Activated naive CD4-positive, alpha-beta T cell treated with anti-CD3 and anti-CD28 coated beads, Interleukin-2, amount 10 ng/mL, durations not matched to agents 7 days and 5 days (primary cell): ENCODE data around the gene CABP5.

ENCODE experiments used
- CTCF ChIA-PET: fragments of 350-600 bp; sonication (Branson Sonifier 250); formaldehyde crosslinking; loops from one replicate; lab custom pipeline; 2021; ENCODE audit warnings: antibody characterized with exemption; lab: Charles Lee
- DNase-seq: peaks from one replicate; pipeline ENCODE4 v3.0.0-alpha.2; 2020
- H3K27ac Mint-ChIP-seq: one replicate; pipeline ENCODE4 v1.8.0; 2021; ENCODE audit warnings: mild to moderate bottlenecking, moderate library complexity, mixed read lengths
- H3K27me3 Mint-ChIP-seq: one replicate; pipeline ENCODE4 v1.8.0; 2021; ENCODE audit warnings: mild to moderate bottlenecking, mixed read lengths
- H3K36me3 Mint-ChIP-seq: one replicate; pipeline ENCODE4 v1.8.0; 2021; ENCODE audit warnings: mixed read lengths
- H3K4me1 Mint-ChIP-seq: one replicate; pipeline ENCODE4 v1.8.0; 2021; ENCODE audit warnings: mixed read lengths
- H3K4me3 Mint-ChIP-seq: one replicate; pipeline ENCODE4 v1.8.0; 2021; ENCODE audit warnings: mild to moderate bottlenecking, moderate library complexity, mixed read lengths
- H3K9me3 Mint-ChIP-seq: one replicate; pipeline ENCODE4 v1.8.0; 2021; ENCODE audit warnings: mixed read lengths

Gene CABP5

DNA sequence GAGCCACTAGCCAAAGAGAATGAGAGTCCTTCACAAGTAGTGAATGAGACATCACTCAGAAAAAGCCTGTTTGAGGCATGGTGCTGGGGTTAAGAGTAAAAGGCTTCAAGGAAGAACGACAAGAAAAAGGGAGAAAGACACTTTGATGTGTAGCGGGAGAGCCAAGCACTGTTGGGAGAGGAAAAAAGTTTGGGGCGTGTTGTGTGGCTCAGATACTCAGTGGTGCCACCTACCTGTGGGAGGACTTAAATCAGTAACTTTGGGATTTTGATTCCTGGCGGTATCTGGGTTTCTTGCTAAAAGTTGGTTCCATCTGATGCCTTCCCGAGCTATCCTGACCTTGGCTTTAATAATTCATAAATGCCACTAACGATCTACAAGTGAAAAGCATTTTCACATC lies 37.1 kb downstream of the CABP5 start:
- DNase-seq: no peak
- Mint-ChIP-seq H3K4me3 (no peak overlapping the region), H3K27me3 (peaks cover 9% of the 10 kb centered on the region), H3K9me3 (no peaks in the 10 kb centered on the region), H3K4me1 (no peaks in the 10 kb centered on the region), H3K27ac (no peak overlapping the region), H3K36me3 (no peaks in the 10 kb centered on the region)
- CTCF ChIA-PET: no interaction called here

DNA sequence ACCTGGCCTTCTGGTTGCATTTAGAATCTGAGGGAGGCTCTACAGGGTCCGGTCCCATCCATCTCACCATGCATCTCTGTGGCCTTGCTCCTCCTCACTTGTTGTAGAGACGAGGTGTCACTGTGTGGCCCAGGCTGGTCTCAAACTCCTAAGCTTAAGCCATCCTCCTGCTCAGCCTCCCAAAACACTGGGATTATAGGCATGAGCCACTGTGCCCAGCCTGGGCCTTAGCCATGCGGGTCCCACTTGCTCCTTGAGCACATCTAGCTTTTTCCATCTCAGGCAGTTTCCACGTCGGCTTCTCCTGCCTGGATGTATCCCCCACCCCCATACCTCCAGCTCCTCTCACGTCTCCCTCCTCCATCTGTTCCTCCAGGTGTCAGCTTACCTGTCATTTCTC lies 39.6 kb downstream of the CABP5 start:
- Mint-ChIP-seq H3K27me3 (peaks cover 9% of the 10 kb centered on the region), H3K27ac (no peak overlapping the region), H3K4me3 (no peak overlapping the region), H3K9me3 (no peaks in the 10 kb centered on the region), H3K36me3 (no peaks in the 10 kb centered on the region), H3K4me1 (no peaks in the 10 kb centered on the region)
- DNase-seq: no peak
- CTCF ChIA-PET: interaction anchor here (1.0 kb wide), 1 partner anchor 99 kb away, joined by 3 read pairs; no protein-coding TSS in a partner anchor

DNA sequence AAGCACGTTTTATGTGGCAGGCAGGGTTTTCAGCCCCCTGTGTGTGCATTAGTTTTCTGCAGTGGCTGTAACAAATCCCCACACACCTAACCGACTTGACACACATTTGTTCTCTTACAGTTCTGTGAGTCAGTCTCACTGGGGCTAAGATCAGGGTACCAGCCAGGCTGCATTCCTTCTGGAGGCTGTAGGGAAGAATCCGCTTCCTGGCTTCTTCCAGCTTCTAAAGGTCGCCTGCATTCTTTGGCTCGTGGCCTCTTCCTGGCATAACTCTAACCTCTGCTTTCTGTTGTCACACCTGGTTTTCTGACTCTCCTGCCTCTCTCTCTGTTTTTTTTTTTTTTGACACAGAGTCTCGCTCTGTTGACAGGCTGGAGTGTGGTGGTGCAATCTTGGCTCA lies 43.0 kb downstream of the CABP5 start:
- H3K9me3 Mint-ChIP-seq: no peaks in the 10 kb centered on the region
- CTCF ChIA-PET: no interaction called here
- H3K27me3 Mint-ChIP-seq: peaks cover 13% of the 10 kb centered on the region
- no peak for DNase-seq
- H3K4me3 Mint-ChIP-seq: no peak overlapping the region
- H3K4me1 Mint-ChIP-seq: no peaks in the 10 kb centered on the region
- H3K27ac Mint-ChIP-seq: no peak overlapping the region
- H3K36me3 Mint-ChIP-seq: no peaks in the 10 kb centered on the region

DNA sequence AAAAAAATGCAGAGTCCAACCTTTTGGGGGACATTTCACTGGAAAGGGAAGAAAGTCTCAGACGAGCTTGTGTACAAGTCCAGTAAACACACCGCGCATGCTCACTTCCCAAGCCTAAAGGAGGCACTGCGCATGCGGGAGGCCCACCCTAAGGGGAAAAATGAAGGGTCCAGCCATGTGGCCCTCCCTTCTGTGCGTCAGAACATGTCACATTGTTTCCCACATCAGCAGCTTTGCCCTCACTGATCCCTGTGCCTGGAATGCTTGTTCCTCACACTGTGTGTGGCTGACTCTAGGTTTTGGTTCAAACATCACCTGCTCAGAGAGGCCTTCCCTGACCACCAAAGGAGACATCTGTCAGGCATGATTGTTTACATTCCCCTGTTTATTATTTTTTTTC lies 45.1 kb downstream of the CABP5 start:
- no peaks in the 10 kb centered on the region for H3K4me1 Mint-ChIP-seq
- no peak for DNase-seq
- H3K36me3 Mint-ChIP-seq: no peaks in the 10 kb centered on the region
- no peak overlapping the region for H3K4me3 Mint-ChIP-seq
- H3K9me3 Mint-ChIP-seq: no peaks in the 10 kb centered on the region
- CTCF ChIA-PET: no interaction called here
- H3K27ac Mint-ChIP-seq: no peak overlapping the region
- H3K27me3 Mint-ChIP-seq: peaks cover 7% of the 10 kb centered on the region

DNA sequence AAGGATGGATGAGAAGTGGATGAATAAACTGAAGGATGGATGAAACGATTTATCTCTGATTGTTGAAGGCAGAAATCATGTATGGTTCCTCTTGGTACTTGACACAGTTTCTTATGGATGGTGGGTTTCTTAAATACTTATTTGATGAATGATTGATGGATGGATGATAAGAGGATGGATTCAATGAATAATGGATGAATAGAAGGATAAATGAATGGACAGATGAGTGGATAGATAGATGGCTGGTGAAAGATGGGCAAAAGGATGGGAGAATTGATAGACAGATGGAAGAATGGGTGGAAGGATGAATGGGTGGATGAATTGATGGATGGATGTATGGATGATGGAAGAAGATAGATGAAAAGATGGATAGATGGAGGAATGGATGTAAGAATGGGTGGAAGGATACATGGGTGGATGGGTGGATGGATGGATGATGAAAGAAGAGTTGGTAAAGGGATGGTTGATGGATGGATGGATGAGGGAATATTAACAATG lies 47.6 kb downstream of the CABP5 start:
- no peaks in the 10 kb centered on the region for H3K36me3 Mint-ChIP-seq
- H3K27me3 Mint-ChIP-seq: peaks cover 15% of the 10 kb centered on the region
- no peak overlapping the region for H3K4me3 Mint-ChIP-seq
- H3K27ac Mint-ChIP-seq: no peak overlapping the region
- no peaks in the 10 kb centered on the region for H3K4me1 Mint-ChIP-seq
- no peaks in the 10 kb centered on the region for H3K9me3 Mint-ChIP-seq
- no peak for DNase-seq
- CTCF ChIA-PET: no interaction called here

GRCh38 chr19:47994209-47994802 lies 49.6 kb downstream of the CABP5 start, which contains the start of gene ELSPBP1:
Gene ELSPBP1, plus strand, starts transcription at chr19:47994632. Its CDS starts 14,036 bp downstream, at chr19:48008668.
- no peak within 1 kb of the TSS for H3K27ac Mint-ChIP-seq
- H3K4me3 Mint-ChIP-seq: no peak within 1 kb of the TSS
- CTCF ChIA-PET: no interaction called here
- no peak for DNase-seq
- no peaks in the 10 kb centered on the region for H3K9me3 Mint-ChIP-seq
- peaks cover 20% of the 10 kb centered on the region for H3K27me3 Mint-ChIP-seq
- H3K4me1 Mint-ChIP-seq: no peaks in the 10 kb centered on the region
- no peaks in the 10 kb centered on the region for H3K36me3 Mint-ChIP-seq

DNA sequence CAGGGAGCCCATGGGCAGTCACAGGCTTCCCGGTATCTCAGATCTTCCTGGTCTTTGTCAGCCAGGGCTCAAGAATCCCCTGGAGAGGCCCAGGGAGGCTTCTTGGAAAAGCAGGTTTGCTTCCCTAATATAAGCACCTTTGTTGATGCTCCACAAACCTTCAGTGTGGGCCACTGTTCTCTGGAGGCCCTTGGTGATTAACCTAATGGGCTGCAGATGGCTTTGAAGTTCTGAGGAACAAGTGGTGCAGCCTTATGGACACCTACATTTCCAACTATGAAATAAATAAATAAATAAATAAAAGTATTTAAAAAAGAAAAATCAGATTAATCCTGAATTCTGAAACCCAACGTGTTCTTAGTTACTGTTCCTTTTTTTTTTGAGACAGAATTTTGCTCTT lies 51.8 kb downstream of the CABP5 start, which contains the start of gene BSPH1:
TSS of gene BSPH1 (minus strand) at position 101 of the 400 bp plus-strand sequence. CDS start at position 12, 89 bp downstream.
- H3K27me3 Mint-ChIP-seq: peaks cover 22% of the 10 kb centered on the region
- no peaks in the 10 kb centered on the region for H3K36me3 Mint-ChIP-seq
- no peak within 1 kb of the TSS for H3K4me3 Mint-ChIP-seq
- H3K27ac Mint-ChIP-seq: no peak within 1 kb of the TSS
- no peak for DNase-seq
- H3K9me3 Mint-ChIP-seq: no peaks in the 10 kb centered on the region
- CTCF ChIA-PET: no interaction called here
- no peaks in the 10 kb centered on the region for H3K4me1 Mint-ChIP-seq

DNA sequence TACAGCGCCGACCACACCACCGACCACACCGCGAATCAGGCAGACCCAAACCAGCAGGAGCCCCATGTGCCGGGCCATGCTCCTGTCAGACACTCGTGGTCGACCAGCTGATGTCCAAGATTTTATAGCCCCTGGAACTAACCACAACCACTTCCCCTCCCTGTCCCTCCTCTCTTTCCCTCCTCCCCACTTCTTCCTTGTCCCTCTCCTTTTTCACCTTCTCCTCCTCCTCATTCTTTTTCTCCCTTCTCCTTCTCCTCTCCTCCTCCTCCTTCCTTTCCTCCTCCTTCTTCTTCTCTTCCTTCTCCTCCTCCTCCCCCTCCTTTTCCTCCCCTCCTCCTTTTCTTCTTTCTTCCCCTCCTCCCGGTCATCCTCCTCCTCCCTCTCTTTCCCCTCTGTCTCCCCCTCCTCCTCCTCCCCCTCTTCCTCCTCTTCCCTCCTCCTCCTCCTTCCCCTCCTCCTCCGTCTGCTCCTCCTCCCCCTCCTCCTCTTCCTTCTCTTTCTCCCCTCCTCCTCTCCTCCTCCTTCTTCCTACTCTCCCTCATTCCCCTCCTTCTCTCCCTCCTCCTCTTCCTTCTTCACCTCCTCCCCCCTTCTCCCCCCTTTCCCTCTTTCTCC lies 52.6 kb downstream of the CABP5 start:
- DNase-seq: no peak

More for the DNA sequence above, 52.6 kb downstream of the CABP5 start:
- H3K9me3 Mint-ChIP-seq: no peaks in the 10 kb centered on the region
- no peaks in the 10 kb centered on the region for H3K4me1 Mint-ChIP-seq
- no peak overlapping the region for H3K4me3 Mint-ChIP-seq
- CTCF ChIA-PET: no interaction called here
- peaks cover 20% of the 10 kb centered on the region for H3K27me3 Mint-ChIP-seq
- H3K27ac Mint-ChIP-seq: no peak overlapping the region
- H3K36me3 Mint-ChIP-seq: no peaks in the 10 kb centered on the region
